Neural cell (in vitro differentiated cells): ENCODE measurements around the gene TBX5. TPM values are rescaled to one million over a fixed set of nuclear protein-coding genes. Genes with fewer than 3 reads are reported as not detected.

Experiments
- H2AFZ ChIP-seq: fragments of 200-600, 300-800 bp; sonication (generic), shearing (Covaris generic); 2 replicates; pipeline ENCODE4 v1.6.0; 2014; ENCODE audit warnings: low read depth, mild to moderate bottlenecking, antibody characterized with exemption, low read length, moderate library complexity
- H3F3A ChIP-seq: fragments of 200-600 bp; shearing (Covaris generic); 2 replicates; pipeline ENCODE4 v1.6.1; 2016; ENCODE audit warnings: mild to moderate bottlenecking, moderate library complexity, mixed read lengths, antibody characterized with exemption, low read length; ENCODE audit not compliant: insufficient read depth, poor library complexity, severe bottlenecking
- H3K27ac ChIP-seq: fragments of 200-600, 300-800 bp; sonication (generic), shearing (Covaris generic); 2 replicates; pipeline ENCODE4 v1.5.1; 2014; ENCODE audit warnings: mild to moderate bottlenecking, low read length, moderate library complexity
- H3K27me3 ChIP-seq: fragments of 300-800, 200-600 bp; sonication (generic), shearing (Covaris generic); 2 replicates; pipeline ENCODE4 v1.6.0; 2014; ENCODE audit warnings: mild to moderate bottlenecking, low read depth, low read length, moderate library complexity; ENCODE audit not compliant: insufficient read depth
- H3K36me3 ChIP-seq: fragments of 300-800, 200-600 bp; sonication (generic), shearing (Covaris generic); 2 replicates; pipeline ENCODE4 v1.5.1; 2014; ENCODE audit warnings: mild to moderate bottlenecking, antibody characterized with exemption, low read length, moderate library complexity; ENCODE audit not compliant: insufficient read depth
- H3K4me2 ChIP-seq: fragments of 300-800, 200-600 bp; sonication (generic), shearing (Covaris generic); 2 replicates; pipeline ENCODE4 v1.6.0; 2014; ENCODE audit warnings: mild to moderate bottlenecking, low read length
- H3K4me3 ChIP-seq: fragments of 300-800, 200-600 bp; sonication (generic), shearing (Covaris generic); 2 replicates; pipeline ENCODE4 v1.5.1; 2014; ENCODE audit warnings: mild to moderate bottlenecking, low read length, moderate library complexity
- H3K79me2 ChIP-seq: fragments of 200-600 bp; shearing (Covaris generic); replicated peaks from 2 replicates; pipeline ENCODE4 v1.6.0; 2014; ENCODE audit warnings: mild to moderate bottlenecking, low read length, moderate library complexity; ENCODE audit not compliant: insufficient read depth
- H3K9ac ChIP-seq: fragments of 300-800, 200-600 bp; sonication (generic), shearing (Covaris generic); 2 replicates; pipeline ENCODE4 v1.6.1; 2016; ENCODE audit warnings: mild to moderate bottlenecking, low read length, mixed read lengths
- H3K9me2 ChIP-seq: fragments of 200-600 bp; shearing (Covaris generic); 2 replicates; pipeline ENCODE4 v1.6.1; 2016; ENCODE audit warnings: mild to moderate bottlenecking, low read length, mixed read lengths; ENCODE audit not compliant: insufficient read depth
- H3K9me3 ChIP-seq: fragments of 200-600, 300-800 bp; sonication (generic), shearing (Covaris generic); 2 replicates; pipeline ENCODE4 v1.6.1; 2016; ENCODE audit warnings: mild to moderate bottlenecking, mixed run types, low read length, moderate library complexity, mixed read lengths
- H4K20me1 ChIP-seq: fragments of 200-600 bp; shearing (Covaris generic); 2 replicates; pipeline ENCODE4 v1.6.1; 2016; ENCODE audit warnings: mild to moderate bottlenecking, mixed run types; ENCODE audit not compliant: insufficient read depth
- EP300 ChIP-seq: fragments of 450-650 bp; conservative IDR thresholded peaks from 2 replicates; pipeline ENCODE4 v1.6.1; 2014; ENCODE audit warnings: antibody characterized with exemption, mild to moderate bottlenecking, moderate library complexity; ENCODE audit not compliant: poor library complexity, severe bottlenecking
- EZH2 ChIP-seq: fragments of 200-600, 300-800 bp; shearing (Covaris generic), sonication (generic); IDR thresholded peaks from 2 replicates; pipeline ENCODE4 v1.6.1; 2014; ENCODE audit warnings: antibody characterized with exemption, low read length, borderline replicate concordance, mild to moderate bottlenecking; ENCODE audit not compliant: insufficient read depth, poor library complexity, severe bottlenecking
- MXI1 ChIP-seq: fragments of 450-650 bp; conservative IDR thresholded peaks from 2 replicates; pipeline ENCODE4 v1.6.1; 2014; ENCODE audit warnings: antibody characterized with exemption, mild to moderate bottlenecking; ENCODE audit not compliant: poor library complexity, severe bottlenecking
- POLR2AphosphoS5 ChIP-seq: IDR thresholded peaks from 2 replicates; pipeline ENCODE4 v1.6.1; 2012
- RAD21 ChIP-seq: fragments of 450-650 bp; conservative IDR thresholded peaks from 2 replicates; pipeline ENCODE4 v1.6.1; 2014; ENCODE audit warnings: antibody characterized with exemption, mild to moderate bottlenecking, moderate library complexity
- REST ChIP-seq: IDR thresholded peaks from 2 replicates; pipeline ENCODE4 v1.6.1; 2012; ENCODE audit warnings: borderline replicate concordance
- SMC3 ChIP-seq: fragments of 450-650 bp; conservative IDR thresholded peaks from 2 replicates; pipeline ENCODE4 v1.6.1; 2014; ENCODE audit warnings: antibody characterized with exemption, mild to moderate bottlenecking, moderate library complexity; ENCODE audit not compliant: poor library complexity
- TAF1 ChIP-seq: IDR thresholded peaks from 2 replicates; pipeline ENCODE4 v1.6.1; 2012; ENCODE audit warnings: low read depth
- polyA plus RNA-seq: library from polyadenylated mRNA; depleted of rRNA; stranded (reverse); fragments of >200 nt; gene quantifications from 2 replicates; pipeline ENCODE4 v1.2.3, GENCODE V29; 2014
- TF ChIP-seq, protein P1 (sequence below): fragments of 450-650 bp; IDR thresholded peaks from 2 replicates; pipeline ENCODE4 v1.5.1; 2014; ENCODE audit warnings: antibody characterized with exemption, mild to moderate bottlenecking, moderate library complexity; ENCODE audit not compliant: poor library complexity, severe bottlenecking

The TBX5 gene
- polyA plus RNA-seq, 1 donor from 2014 or later: not detected

DNA sequence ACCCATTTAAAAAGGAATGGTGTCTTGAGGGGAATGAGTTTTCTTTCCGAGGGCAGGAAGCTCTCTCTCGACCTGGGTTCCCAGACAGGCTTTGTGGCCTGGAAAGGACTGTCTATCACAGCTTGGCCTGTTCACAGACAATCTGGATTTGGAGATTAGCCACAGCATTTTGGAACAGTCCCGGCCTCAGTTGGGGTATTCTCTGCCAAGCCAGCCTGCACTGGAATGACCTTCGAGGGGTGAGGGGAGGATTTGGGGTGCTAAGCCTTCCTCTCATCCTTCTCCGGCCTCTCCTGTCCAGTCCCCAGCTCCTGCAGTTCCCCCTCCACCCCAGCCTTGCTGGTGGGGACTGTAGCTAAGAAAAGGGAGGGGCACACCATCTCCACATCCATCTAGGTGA, 13.0 kb downstream of the TBX5 start:
- peaks cover 75% of the 10 kb centered on the region for H3K27me3 ChIP-seq
- TF ChIP-seq REST: no peak
- TF ChIP-seq EZH2: no peak
- TF ChIP-seq POLR2AphosphoS5: no peak
- no peak overlapping the region for H3K9ac ChIP-seq
- H3K9me3 ChIP-seq: no peaks in the 10 kb centered on the region
- H3K4me2 ChIP-seq: no peak overlapping the region
- no peak overlapping the region for H3K27ac ChIP-seq
- H4K20me1 ChIP-seq: no peaks in the 10 kb centered on the region
- no peaks in the 10 kb centered on the region for H3F3A ChIP-seq
- no peak overlapping the region for H2AFZ ChIP-seq
- no peaks in the 10 kb centered on the region for H3K9me2 ChIP-seq
- H3K36me3 ChIP-seq: no peaks in the 10 kb centered on the region
- no peak overlapping the region for H3K4me3 ChIP-seq
- H3K79me2 ChIP-seq: no peaks in the 10 kb centered on the region

GRCh38 chr12:114391088-114391487, 14.9 kb downstream of the TBX5 start:
- no peaks in the 10 kb centered on the region for H3F3A ChIP-seq
- H3K36me3 ChIP-seq: no peaks in the 10 kb centered on the region
- H3K27ac ChIP-seq: no peak overlapping the region
- H3K9me3 ChIP-seq: no peaks in the 10 kb centered on the region
- H3K27me3 ChIP-seq: peaks cover 56% of the 10 kb centered on the region
- no peak for TF ChIP-seq TAF1
- TF ChIP-seq MXI1: no peak
- TF ChIP-seq POLR2AphosphoS5: no peak
- H3K9me2 ChIP-seq: no peaks in the 10 kb centered on the region
- no peak overlapping the region for H3K4me2 ChIP-seq
- no peak overlapping the region for H3K4me3 ChIP-seq
- H4K20me1 ChIP-seq: no peaks in the 10 kb centered on the region
- H3K79me2 ChIP-seq: no peaks in the 10 kb centered on the region
- no peak overlapping the region for H3K9ac ChIP-seq
- no peak overlapping the region for H2AFZ ChIP-seq

DNA sequence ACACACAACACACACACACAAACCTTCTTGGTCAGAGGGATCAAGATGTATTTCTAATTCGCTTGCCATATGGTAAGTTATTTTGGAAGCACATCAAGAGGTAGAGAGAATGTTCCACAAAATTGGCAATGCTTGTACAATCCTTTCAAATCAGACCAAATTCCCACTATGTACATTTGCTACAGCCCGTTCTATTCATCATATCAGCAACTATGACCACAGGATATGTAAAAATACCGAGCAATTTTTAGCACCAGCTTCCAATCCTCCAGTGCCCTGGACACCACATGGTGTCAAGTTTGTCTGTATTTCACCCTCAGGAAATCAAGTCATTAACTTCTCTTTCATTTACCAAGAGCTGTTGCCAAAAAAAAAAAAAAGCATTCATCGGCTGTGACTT, 21.2 kb downstream of the TBX5 start:
- Histone ChIP-seq H3K4me2 (no peak overlapping the region), H3K36me3 (no peaks in the 10 kb centered on the region), H4K20me1 (no peaks in the 10 kb centered on the region), H2AFZ (no peak overlapping the region), H3K9me3 (no peaks in the 10 kb centered on the region), H3K27me3 (peaks cover under 1% of the 10 kb centered on the region), H3K4me3 (no peak overlapping the region), H3K9ac (no peak overlapping the region), H3K79me2 (no peaks in the 10 kb centered on the region), H3K9me2 (no peaks in the 10 kb centered on the region), H3F3A (no peaks in the 10 kb centered on the region), H3K27ac (no peak overlapping the region)
- TF ChIP-seq POLR2AphosphoS5 (no peak), EP300 (no peak), EZH2 (no peak), TAF1 (no peak), MXI1 (no peak), RAD21 (no peak), REST (no peak), SMC3 (no peak)
- TF ChIP-seq, protein P1, sequence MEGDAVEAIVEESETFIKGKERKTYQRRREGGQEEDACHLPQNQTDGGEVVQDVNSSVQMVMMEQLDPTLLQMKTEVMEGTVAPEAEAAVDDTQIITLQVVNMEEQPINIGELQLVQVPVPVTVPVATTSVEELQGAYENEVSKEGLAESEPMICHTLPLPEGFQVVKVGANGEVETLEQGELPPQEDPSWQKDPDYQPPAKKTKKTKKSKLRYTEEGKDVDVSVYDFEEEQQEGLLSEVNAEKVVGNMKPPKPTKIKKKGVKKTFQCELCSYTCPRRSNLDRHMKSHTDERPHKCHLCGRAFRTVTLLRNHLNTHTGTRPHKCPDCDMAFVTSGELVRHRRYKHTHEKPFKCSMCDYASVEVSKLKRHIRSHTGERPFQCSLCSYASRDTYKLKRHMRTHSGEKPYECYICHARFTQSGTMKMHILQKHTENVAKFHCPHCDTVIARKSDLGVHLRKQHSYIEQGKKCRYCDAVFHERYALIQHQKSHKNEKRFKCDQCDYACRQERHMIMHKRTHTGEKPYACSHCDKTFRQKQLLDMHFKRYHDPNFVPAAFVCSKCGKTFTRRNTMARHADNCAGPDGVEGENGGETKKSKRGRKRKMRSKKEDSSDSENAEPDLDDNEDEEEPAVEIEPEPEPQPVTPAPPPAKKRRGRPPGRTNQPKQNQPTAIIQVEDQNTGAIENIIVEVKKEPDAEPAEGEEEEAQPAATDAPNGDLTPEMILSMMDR: no peak
